ENCODE results near the gene PSMA4.

Gene PSMA4

GRCh38 chr15:78571382-78571781 is 31.1 kb downstream of the PSMA4 start:
- no peak for TF ChIP-seq GATA2 (IDR thresholded peaks at IDR 0.05; ENCODE audit: low read depth, low read length)
- no peak for TF ChIP-seq GATA3 (IDR thresholded peaks at IDR 0.05; ENCODE audit: low read depth, low read length)

- TF ChIP-seq GATA3 (IDR thresholded peaks at IDR 0.05; ENCODE audit: low read depth, low read length) (no peak), GATA2 (IDR thresholded peaks at IDR 0.05; ENCODE audit: low read depth, low read length) (no peak)
These were observed 33.2 kb downstream of the PSMA4 start for GRCh38 chr15:78573416-78573815.

GRCh38 chr15:78574944-78575343 is 34.7 kb downstream of the PSMA4 start:
- TF ChIP-seq GATA2 (IDR thresholded peaks at IDR 0.05; ENCODE audit: low read depth, low read length) (no peak), GATA3 (IDR thresholded peaks at IDR 0.05; ENCODE audit: low read depth, low read length) (no peak)

- no peak for TF ChIP-seq GATA3 (IDR thresholded peaks at IDR 0.05; ENCODE audit: low read depth, low read length)
These were observed 57.3 kb downstream of the PSMA4 start for GRCh38 chr15:78597583-78597982.

- TF ChIP-seq GATA2 (IDR thresholded peaks at IDR 0.05; ENCODE audit: low read depth, low read length) (no peak), GATA3 (IDR thresholded peaks at IDR 0.05; ENCODE audit: low read depth, low read length) (no peak)
These were observed 58.1 kb downstream of the PSMA4 start for GRCh38 chr15:78598348-78598747.

GRCh38 chr15:78599189-78599588 is 58.9 kb downstream of the PSMA4 start:
- TF ChIP-seq GATA2 (IDR thresholded peaks at IDR 0.05; ENCODE audit: low read depth, low read length) (no peak), GATA3 (IDR thresholded peaks at IDR 0.05; ENCODE audit: low read depth, low read length) (no peak)
